HG03565 (cell line): ENCODE results near the gene ARID3B.
"Not testable (repeated sequence)": the region's sequence is repeated elsewhere in the genome, so short reads cannot be mapped to it uniquely, and the experiment has no call there.

ENCODE experiments used
- ATAC-seq: cut with Tn5 transposase; IDR thresholded peaks from one replicate; pipeline ENCODE4 v1.9.1; 2021; ENCODE audit warnings: mild to moderate bottlenecking, moderate library complexity; ENCODE audit not compliant: unreplicated experiment

The ARID3B gene

GRCh38 chr15:74565381-74566085 is 24.5 kb downstream of the ARID3B start:
- no peak for ATAC-seq

DNA sequence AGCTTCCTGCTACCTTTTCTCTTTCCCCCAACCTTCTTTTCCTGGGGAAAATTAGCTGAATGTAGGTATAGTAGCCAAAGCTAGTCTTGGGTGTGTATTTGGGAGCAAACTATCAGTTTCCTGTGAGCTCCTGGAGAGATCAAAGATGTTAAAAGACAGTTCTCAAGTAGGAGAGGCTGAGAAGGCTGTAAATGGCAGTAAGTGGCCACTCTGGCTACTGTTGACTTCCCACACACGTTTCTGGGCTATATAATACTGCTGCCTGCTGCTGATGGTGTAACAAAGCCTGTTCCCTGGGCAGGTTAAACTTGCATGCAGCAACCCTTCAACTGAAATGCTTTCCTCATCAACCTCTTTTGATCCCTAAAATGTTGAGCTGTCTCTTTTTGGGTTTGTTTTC is 27.6 kb downstream of the ARID3B start:
- no peak for ATAC-seq

DNA sequence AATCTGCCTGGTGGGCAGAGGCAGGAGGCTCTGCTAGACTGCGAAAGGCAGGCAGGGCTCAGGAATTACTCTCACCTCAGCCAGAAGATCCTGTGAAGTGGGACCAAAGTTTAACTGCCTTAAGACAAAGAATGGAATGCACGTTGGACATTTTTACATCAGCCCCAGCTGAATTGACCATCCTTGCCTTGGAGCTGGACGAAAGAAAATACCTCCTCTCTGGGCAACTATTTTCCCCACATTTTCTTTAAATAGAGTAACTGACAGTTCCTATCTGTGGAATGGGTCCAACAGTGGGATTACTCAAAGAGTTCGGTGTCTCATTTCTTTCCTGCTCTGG is 28.7 kb downstream of the ARID3B start:
- ATAC-seq = no peak

- ATAC-seq = no peak
Observed at GRCh38 chr15:74571191-74571590, 30.2 kb downstream of the ARID3B start.

DNA sequence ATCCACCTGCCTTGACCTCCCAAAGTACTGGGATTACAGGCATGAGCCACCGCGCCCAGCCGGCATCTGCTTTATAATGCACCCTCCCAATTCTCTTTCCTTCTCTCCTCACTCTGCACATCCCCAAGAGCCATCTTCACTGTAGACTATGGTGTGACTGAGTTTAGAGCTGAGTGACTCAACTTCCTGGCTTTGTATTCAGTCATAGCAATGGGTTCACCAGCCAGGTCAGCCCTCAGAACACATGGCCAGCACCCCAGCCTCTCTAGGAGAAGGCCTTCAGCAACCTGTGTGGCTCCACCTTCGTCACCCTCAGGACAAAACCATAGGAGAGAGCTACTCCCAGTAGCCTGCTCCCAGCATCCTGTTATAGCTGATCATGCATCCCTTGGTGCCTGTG is 33.0 kb downstream of the ARID3B start:
- no peak for ATAC-seq

DNA sequence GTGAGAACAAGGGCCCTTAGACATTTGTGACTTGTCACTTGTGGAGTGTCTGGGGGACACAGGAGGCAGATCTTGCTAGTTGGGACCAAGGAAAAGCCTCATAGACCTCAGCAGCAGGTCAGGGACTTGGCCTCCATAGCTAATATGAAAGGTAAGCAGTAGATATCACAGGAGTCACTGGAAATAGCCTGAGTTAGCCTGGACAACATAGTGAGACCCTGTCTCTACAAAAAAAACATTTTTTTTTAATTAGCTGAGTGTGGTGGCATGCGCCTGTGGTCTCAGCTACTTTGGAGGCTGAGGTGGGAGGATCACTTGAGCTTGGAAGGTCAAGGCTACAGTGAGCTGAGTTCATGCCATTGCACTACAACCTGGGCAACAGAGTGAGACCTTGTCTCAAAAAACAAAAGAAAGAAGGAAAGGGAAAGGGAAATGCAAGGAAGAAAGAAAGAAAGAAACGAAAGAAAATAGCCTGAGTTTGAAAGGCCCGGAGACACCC is 37.5 kb downstream of the ARID3B start:
- no peak for ATAC-seq

GRCh38 chr15:74579001-74579400 is 38.0 kb downstream of the ARID3B start:
- ATAC-seq = no peak

DNA sequence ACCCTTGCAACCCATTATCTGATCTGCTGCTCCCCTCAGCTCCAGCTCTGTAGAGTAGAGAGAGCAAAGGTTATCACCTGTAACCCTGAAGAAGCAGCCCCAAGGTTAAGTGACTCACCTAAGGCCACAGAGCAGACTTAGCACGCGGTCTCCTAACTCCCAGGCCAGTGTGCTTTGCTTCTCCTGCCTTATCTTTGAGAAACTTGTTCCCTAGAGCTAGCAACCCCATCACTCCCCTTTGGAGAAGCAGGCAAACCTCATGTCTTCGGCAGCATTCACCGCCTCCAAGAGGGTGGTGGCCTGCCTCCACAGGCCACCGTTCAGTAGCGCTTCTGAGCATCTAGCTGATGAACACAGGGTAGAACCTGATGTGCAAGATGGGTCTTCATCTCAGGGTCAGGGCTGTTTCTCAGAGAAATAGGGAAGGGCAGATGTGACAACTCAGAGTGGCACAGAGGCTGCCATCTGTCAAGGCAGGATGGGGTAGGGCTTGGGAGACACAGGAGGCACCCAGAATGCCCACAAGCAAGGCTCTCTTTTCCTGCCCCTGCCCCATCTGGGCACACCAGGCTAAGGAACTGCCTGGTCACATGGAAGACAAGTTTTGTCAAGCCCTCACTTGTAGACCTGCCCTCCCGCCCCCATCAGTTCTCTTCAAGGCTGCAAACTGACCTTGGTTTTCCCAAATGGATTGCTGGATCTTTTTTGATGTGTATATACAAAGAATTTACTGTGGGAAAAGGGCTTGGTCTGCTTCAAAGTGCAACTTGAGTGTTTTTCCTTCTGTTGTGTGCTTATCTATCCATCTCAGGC is 39.7 kb downstream of the ARID3B start:
- ATAC-seq = no peak

DNA sequence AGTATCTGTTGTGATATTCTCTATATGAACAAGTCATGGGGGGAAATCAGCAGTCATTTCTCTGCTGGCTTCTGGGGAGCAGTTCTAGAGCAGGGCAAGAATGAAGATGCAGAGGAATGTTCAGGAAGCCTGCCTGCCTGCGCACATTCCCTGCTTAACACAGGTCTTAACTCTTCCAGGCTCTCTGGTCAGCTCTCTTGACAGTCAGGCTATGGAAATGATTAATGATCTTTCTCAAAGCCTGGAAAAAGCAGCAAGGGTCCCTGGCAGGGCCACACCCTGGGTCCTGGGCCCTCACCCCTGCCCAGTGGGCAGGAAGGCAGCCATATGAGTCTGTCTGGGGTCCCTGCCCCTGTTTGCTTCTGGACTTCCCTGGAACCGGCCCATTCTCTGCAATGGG is 43.2 kb downstream of the ARID3B start:
- ATAC-seq = no peak

GRCh38 chr15:74584779-74585178 is 43.8 kb downstream of the ARID3B start:
- ATAC-seq = no peak

GRCh38 chr15:74585191-74585590 is 44.2 kb downstream of the ARID3B start:
- no peak for ATAC-seq

GRCh38 chr15:74585857-74586256 is 44.8 kb downstream of the ARID3B start:
- ATAC-seq = no peak

GRCh38 chr15:74589826-74590225 is 48.8 kb downstream of the ARID3B start:
- ATAC-seq = no peak

DNA sequence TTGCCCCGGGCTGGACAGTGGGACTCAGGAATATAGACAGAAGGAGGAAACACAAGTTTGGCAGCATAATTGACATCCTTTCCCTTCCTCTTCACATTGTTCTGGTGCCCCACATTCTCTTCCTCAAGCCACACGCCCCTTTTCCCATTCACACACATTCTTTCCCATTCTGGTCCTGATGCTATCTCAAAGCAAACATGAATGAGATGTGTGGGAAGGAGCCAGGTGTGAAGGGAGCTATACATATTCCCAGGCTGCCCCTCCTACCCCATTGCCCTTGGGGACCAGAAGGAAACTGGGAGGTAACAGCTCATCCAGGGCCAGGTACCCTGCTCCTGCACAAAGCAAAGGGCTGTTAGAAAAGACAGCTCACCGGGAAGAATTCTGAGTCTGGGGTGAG is 51.2 kb downstream of the ARID3B start:
- ATAC-seq = no peak

DNA sequence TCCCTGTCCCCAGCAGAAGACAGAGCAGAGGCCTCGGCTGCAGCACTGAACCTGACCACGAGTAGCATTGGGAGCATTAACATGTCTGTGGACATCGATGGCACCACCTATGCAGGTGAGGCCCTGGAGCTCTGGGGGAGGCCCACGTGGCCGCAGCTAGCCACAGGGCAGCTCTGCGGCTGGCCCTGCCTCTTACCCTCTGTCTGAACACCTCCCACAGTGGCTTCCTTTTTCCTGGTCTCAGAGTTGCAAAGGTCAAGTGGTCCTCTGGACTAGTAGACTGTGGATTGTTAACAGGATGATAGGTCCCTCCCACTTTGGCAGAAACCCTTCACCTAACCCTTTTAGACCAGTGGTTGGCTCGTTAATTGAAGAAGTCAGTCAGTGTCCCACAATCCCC is 52.1 kb downstream of the ARID3B start:
- no peak for ATAC-seq

DNA sequence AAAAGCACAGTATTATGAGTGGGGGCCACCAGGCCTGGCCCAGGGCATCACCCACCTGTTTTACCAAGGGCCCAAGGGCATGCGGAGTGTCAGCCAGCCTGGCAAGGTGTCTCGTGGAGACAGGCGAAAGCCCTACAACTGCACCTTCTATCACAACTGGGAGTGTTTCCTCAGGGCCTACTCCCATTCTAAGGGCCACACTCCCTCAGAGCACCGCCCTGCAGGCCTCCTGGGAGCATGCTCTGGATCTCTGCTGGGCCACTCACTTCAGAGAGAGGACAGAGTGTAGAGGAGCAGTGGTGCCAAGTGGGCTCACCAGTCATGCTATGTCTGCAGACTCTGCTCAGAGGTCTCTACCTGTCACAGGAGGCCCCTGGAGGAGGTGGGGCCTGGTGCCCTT is 53.4 kb downstream of the ARID3B start:
- ATAC-seq = no peak

DNA sequence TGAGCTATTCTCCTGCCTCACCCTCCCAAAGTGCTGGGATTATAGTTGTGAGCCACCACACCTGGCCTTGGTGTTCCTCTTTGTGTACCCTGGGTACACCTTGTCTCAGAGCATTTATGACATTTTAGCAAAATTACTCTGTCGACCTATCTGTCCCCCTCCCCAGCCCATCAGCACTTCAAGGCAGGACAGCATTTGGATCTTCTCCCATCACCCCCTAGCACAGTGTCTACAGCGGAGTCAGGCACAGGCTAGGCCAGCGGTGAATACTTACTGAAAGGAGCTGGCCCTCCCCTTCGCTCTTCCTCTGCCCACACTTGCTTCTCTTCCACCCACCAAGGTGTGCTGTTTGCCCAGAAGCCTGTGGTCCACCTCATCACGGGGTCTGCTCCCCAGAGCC is 54.3 kb downstream of the ARID3B start:
- no peak for ATAC-seq

- ATAC-seq = not testable (repeated sequence)
Observed at GRCh38 chr15:74596736-74597135, 55.7 kb downstream of the ARID3B start.

DNA sequence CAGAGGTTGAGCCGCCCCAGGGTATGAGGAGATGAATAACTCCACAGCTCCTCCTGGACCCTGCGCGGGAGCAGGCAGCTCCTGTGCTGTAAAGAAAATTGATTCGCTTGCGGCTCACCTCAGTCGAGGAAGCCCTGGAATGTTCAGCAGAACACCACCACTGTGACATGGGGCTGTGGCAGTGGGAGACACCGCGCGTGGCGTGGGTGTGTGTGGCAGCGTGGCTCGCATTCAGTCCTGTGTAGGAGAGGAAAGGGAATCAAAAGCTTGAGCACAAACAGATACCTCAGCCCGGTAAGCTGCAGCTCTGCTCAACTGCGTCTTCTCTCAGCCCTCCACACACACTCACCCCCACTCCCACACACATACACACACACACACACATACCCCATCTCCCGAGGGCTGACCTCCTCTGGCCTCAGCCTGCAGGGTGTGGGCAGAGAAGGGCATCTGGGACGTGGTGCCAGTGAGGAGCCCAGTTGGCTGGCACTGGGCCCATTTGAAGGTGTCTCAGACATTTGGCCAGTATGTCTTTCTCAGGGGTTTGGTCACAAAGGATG is 56.2 kb downstream of the ARID3B start:
- ATAC-seq = not testable (repeated sequence)

GRCh38 chr15:74598126-74598842 is 57.3 kb downstream of the ARID3B start:
- ATAC-seq = peak; percentile 78

- ATAC-seq = no peak
Observed at GRCh38 chr15:74599156-74599555, 58.1 kb downstream of the ARID3B start.
